Activated CD4-positive, CD25-positive, alpha-beta regulatory T cell treated with anti-CD3 and anti-CD28 coated beads, Interleukin-2, amount 50 U/mL, for 24 hours (primary cell): ENCODE measurements around the gene PLEKHB1.

Experiments used
- ATAC-seq, 2 donors: fragments of 150-1000 bp; cut with Tn5 transposase; one replicate each; pipeline ENCODE4 v1.10.0; 2021; ENCODE audit warnings: mild to moderate bottlenecking in 1 of 2, moderate library complexity in 1 of 2

Gene PLEKHB1

DNA sequence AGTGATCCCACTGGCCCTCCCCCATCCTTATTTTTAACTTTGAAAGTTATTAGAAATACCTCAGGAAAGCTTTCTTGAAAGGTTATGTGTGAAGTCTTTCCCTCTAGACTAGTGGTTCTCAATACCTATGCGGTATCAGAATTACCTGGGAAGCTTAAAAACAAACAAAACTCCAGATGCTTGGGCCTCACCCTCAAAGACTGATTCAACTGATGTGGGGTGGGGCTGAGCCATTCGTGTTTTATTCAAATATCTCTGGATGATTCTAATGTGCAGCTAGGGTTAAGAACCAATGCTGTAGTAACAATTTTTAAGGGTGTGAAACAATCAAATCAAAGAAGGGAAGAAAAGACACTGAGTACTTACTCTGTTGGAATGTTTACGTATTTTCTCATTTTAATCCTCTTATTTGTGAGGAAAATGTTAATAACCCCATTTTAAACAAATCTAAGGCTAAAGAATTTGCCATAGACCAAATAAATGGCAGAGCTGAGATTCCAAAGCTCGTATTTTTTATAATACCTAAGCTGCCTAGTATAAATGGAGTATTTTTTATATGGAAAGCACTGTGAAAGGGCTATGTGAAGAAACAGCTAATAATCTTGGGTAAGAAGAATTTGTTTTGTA is 47.6 kb downstream of the PLEKHB1 start:
- ATAC-seq: no peak

GRCh38 chr11:73705053-73705452 is 58.7 kb downstream of the PLEKHB1 start:
- no peak for ATAC-seq

- no peak for ATAC-seq
Observed at GRCh38 chr11:73710964-73711363, 64.6 kb downstream of the PLEKHB1 start.
